Upper lobe of left lung (tissue), 6 donors: ENCODE measurements around the gene MGMT. TPM values are rescaled to one million over a fixed set of nuclear protein-coding genes. Genes with fewer than 3 reads are reported as not detected.

Experiments used
- ATAC-seq, 2 donors: fragments of 200-7000 bp; cut with Tn5 transposase; one replicate each; pipeline ENCODE4 v1.9.1; 2022; ENCODE audit warnings: mild to moderate bottlenecking in 2 of 2, moderate library complexity in 2 of 2; ENCODE audit not compliant: low FRiP score in 2 of 2
- DNase-seq, 2 donors: peaks; one replicate each; pipeline ENCODE4 v3.0.0-alpha.2; 2019 to 2020
- H3K27ac ChIP-seq, 4 donors: fragments of 200-600 bp; sonication (generic); one replicate each; pipeline ENCODE4 v1.5.1; 2016 to 2019
- H3K27me3 ChIP-seq, 4 donors: fragments of 200-600 bp; sonication (generic); one replicate each; pipeline ENCODE4 v1.5.1; 2017 to 2019
- H3K36me3 ChIP-seq, 4 donors: fragments of 200-600 bp; sonication (generic); one replicate each; pipeline ENCODE4 v1.5.1; 2016 to 2019
- H3K4me1 ChIP-seq, 4 donors: fragments of 200-600 bp; sonication (generic); one replicate each; pipeline ENCODE4 v1.5.1; 2018 to 2019
- H3K4me3 ChIP-seq, 4 donors: fragments of 200-600 bp; sonication (generic); one replicate each; pipeline ENCODE4 v1.5.1; 2017 to 2019; ENCODE audit warnings: mild to moderate bottlenecking in 2 of 4, moderate library complexity in 1 of 4
- H3K9me3 ChIP-seq, 4 donors: fragments of 200-600 bp; sonication (generic); one replicate each; pipeline ENCODE4 v1.5.1; 2018 to 2019
- CTCF ChIP-seq, 6 experiments: fragments of 450-650 bp in 4 of 6; fragments of 200-600 bp in 2 of 6; sonication (generic) in 2 of 6; IDR thresholded peaks; one replicate each; pipeline ENCODE4 v1.5.1; 2016 to 2019; ENCODE audit warnings: antibody characterized with exemption in 6 of 6
- EP300 ChIP-seq, 4 donors: sonication (generic); formaldehyde crosslinking; IDR thresholded peaks; one replicate each; pipeline ENCODE4 v1.5.1; 2017; ENCODE audit warnings: antibody characterized with exemption in 4 of 4, control low read depth in 2 of 4
- POLR2A ChIP-seq, 4 donors: fragments of 450-650 bp; IDR thresholded peaks; one replicate each; pipeline ENCODE4 v1.5.1; 2016 to 2017; ENCODE audit warnings: antibody characterized with exemption in 4 of 4, mild to moderate bottlenecking in 2 of 4
- POLR2AphosphoS5 ChIP-seq, 2 donors: sonication (generic); formaldehyde crosslinking; IDR thresholded peaks; one replicate each; pipeline ENCODE4 v1.5.1; 2017; ENCODE audit warnings: antibody characterized with exemption in 2 of 2
- WGBS, 2 donors: methylation state at CpG; one replicate each; pipeline ENCODE4 v1.1.5; 2017 to 2018; 5-methylcytosine and 5-hydroxymethylcytosine counted together
- total RNA-seq, 6 donors: library from RNA; depleted of rRNA in 4 of 6; stranded (reverse); fragments of >200 nt in 4 of 6; gene quantifications; one replicate each; pipeline versions ENCODE4 v1.1.0 to v1.2.1, GENCODE V29; 2016 to 2021
- donor health status: DM: no; HTN: no; CAD: no; lungs with moderate emphysema.
- donor health status: DM: no; HTN: yes; CAD: no; lungs with severe emphysema.

MGMT gene
- total RNA-seq, 6 donors from 2014 or later: 20.9 to 44.0 (median 29.6) TPM

- Histone ChIP-seq H3K9me3 (no peaks in the 10 kb centered on the region), H3K4me3 (no peak overlapping the region), H3K4me1 (no peaks in the 10 kb centered on the region), H3K27me3 (no peaks in the 10 kb centered on the region), H3K36me3 (no peaks in the 10 kb centered on the region), H3K27ac (no peak overlapping the region)
- DNase-seq (peak in 1 of 2 donors; percentile 66), ATAC-seq (peak in 1 of 2 donors; percentile 9)
- WGBS, 2 donors: 92 to 93% methylated on average over 13 to 14 of the region's 14 CpGs
- no peak for TF ChIP-seq POLR2A (IDR thresholded peaks at IDR 0.05)
- TF ChIP-seq EP300 (IDR thresholded peaks at IDR 0.05): no peak
- TF ChIP-seq POLR2AphosphoS5 (IDR thresholded peaks at IDR 0.05): no peak
- no peak for TF ChIP-seq CTCF (IDR thresholded peaks at IDR 0.05)
These were observed 85.1 kb downstream of the MGMT start for GRCh38 chr10:129552119-129552518.

GRCh38 chr10:129553928-129554327, 86.9 kb downstream of the MGMT start:
- no peaks in the 10 kb centered on the region for H3K27me3 ChIP-seq
- H3K4me3 ChIP-seq: no peak overlapping the region
- WGBS, 2 donors: 95 to 96% methylated on average over 11 of the region's 11 CpGs
- H3K4me1 ChIP-seq: no peaks in the 10 kb centered on the region
- no peaks in the 10 kb centered on the region for H3K36me3 ChIP-seq
- TF ChIP-seq CTCF (IDR thresholded peaks at IDR 0.05): no peak
- no peak for TF ChIP-seq EP300 (IDR thresholded peaks at IDR 0.05)
- TF ChIP-seq POLR2AphosphoS5 (IDR thresholded peaks at IDR 0.05): no peak
- TF ChIP-seq POLR2A (IDR thresholded peaks at IDR 0.05): no peak
- no peaks in the 10 kb centered on the region for H3K9me3 ChIP-seq
- DNase-seq (peak in 1 of 2 donors; percentile 59), ATAC-seq (no peak)
- H3K27ac ChIP-seq: no peak overlapping the region

- H3K27ac ChIP-seq: no peak overlapping the region
- H3K36me3 ChIP-seq: no peaks in the 10 kb centered on the region
- DNase-seq (no peak), ATAC-seq (no peak)
- H3K4me3 ChIP-seq: no peak overlapping the region
- WGBS, 2 donors: 98% methylated on average over 15 to 17 of the region's 18 CpGs
- H3K27me3 ChIP-seq: no peaks in the 10 kb centered on the region
- no peaks in the 10 kb centered on the region for H3K9me3 ChIP-seq
- TF ChIP-seq POLR2A (IDR thresholded peaks at IDR 0.05) (no peak), CTCF (IDR thresholded peaks at IDR 0.05) (no peak), EP300 (IDR thresholded peaks at IDR 0.05) (no peak), POLR2AphosphoS5 (IDR thresholded peaks at IDR 0.05) (no peak)
- H3K4me1 ChIP-seq: no peaks in the 10 kb centered on the region
These were observed 89.3 kb downstream of the MGMT start for GRCh38 chr10:129556316-129556715.

- Histone ChIP-seq H3K27ac (no peak overlapping the region), H3K4me3 (no peak overlapping the region), H3K9me3 (no peaks in the 10 kb centered on the region), H3K4me1 (no peaks in the 10 kb centered on the region), H3K27me3 (no peaks in the 10 kb centered on the region), H3K36me3 (no peaks in the 10 kb centered on the region)
- DNase-seq: no peak
- 85 to 89% methylated on average over 6 of the region's 6 CpGs for WGBS, 2 donors
- no peak for TF ChIP-seq POLR2AphosphoS5 (IDR thresholded peaks at IDR 0.05)
- TF ChIP-seq CTCF (IDR thresholded peaks at IDR 0.05): no peak
- no peak for TF ChIP-seq POLR2A (IDR thresholded peaks at IDR 0.05)
- no peak for TF ChIP-seq EP300 (IDR thresholded peaks at IDR 0.05)
- ATAC-seq: no peak
These were observed 93.3 kb downstream of the MGMT start for GRCh38 chr10:129560361-129560760.

GRCh38 chr10:129562487-129562886, 95.4 kb downstream of the MGMT start:
- DNase-seq (no peak), ATAC-seq (no peak)
- Histone ChIP-seq H3K27me3 (no peaks in the 10 kb centered on the region), H3K4me1 (no peaks in the 10 kb centered on the region), H3K9me3 (no peaks in the 10 kb centered on the region), H3K36me3 (peaks cover 0 to 4% (median 0%) of the 10 kb centered on the region in 4 donors), H3K27ac (no peak overlapping the region), H3K4me3 (no peak overlapping the region)
- WGBS, 2 donors: 94% methylated on average over 8 of the region's 8 CpGs
- TF ChIP-seq POLR2A (IDR thresholded peaks at IDR 0.05): no peak
